C4-2B (cell line): ENCODE data around the gene PRKCA.

Experiments
- CTCF ChIP-seq: fragments of 450-650 bp; conservative IDR thresholded peaks from 2 replicates; pipeline ENCODE4 v1.5.1; 2017; ENCODE audit warnings: mild to moderate bottlenecking
- ZFX ChIP-seq: fragments of 450-650 bp; IDR thresholded peaks from 2 replicates; pipeline ENCODE4 v1.6.1; 2017

GRCh38 chr17:66492561-66493005 lies 190.2 kb downstream of the PRKCA start:
- TF ChIP-seq ZFX (no peak), CTCF (no peak)
